Measurements from ENCODE around the gene CFAP43.

CFAP43 gene

GRCh38 chr10:104231784-104232612 lies at the start of gene CFAP43:
Gene CFAP43 (minus strand): TSS chr10:104232364. CDS start chr10:104232246, 118 bp downstream.
- H3K4me3 ChIP-seq (ENCODE audit: low read length) = peak within 1 kb of the TSS; percentile 83
- H3K9me3 ChIP-seq (ENCODE audit: low read length) = no peaks in the 10 kb centered on the region
- peak within 1 kb of the TSS; percentile 98 for H2AFZ ChIP-seq (ENCODE audit: low read depth, low read length)
- no peaks in the 10 kb centered on the region for H3K36me3 ChIP-seq (ENCODE audit: insufficient read depth, low read length)
- no peaks in the 10 kb centered on the region for H3K27me3 ChIP-seq (ENCODE audit: insufficient read depth, low read length)
- H3K4me1 ChIP-seq (ENCODE audit: insufficient read depth, low read length) = peaks cover 7% of the 10 kb centered on the region

GRCh38 chr10:104281694-104282093 lies 49.5 kb upstream of the CFAP43 start:
- Histone ChIP-seq H3K4me1 (ENCODE audit: insufficient read depth, low read length) (no peaks in the 10 kb centered on the region), H3K36me3 (ENCODE audit: insufficient read depth, low read length) (no peaks in the 10 kb centered on the region), H2AFZ (ENCODE audit: low read depth, low read length) (no peak overlapping the region), H3K4me3 (ENCODE audit: low read length) (no peak overlapping the region), H3K9me3 (ENCODE audit: low read length) (no peaks in the 10 kb centered on the region), H3K27me3 (ENCODE audit: insufficient read depth, low read length) (no peaks in the 10 kb centered on the region)

GRCh38 chr10:104279550-104280259 lies 47.5 kb upstream of the CFAP43 start:
- Histone ChIP-seq H2AFZ (ENCODE audit: low read depth, low read length) (no peak overlapping the region), H3K4me1 (ENCODE audit: insufficient read depth, low read length) (no peaks in the 10 kb centered on the region), H3K9me3 (ENCODE audit: low read length) (no peaks in the 10 kb centered on the region), H3K4me3 (ENCODE audit: low read length) (no peak overlapping the region), H3K27me3 (ENCODE audit: insufficient read depth, low read length) (peaks cover 9% of the 10 kb centered on the region), H3K36me3 (ENCODE audit: insufficient read depth, low read length) (no peaks in the 10 kb centered on the region)

- Histone ChIP-seq H3K4me1 (ENCODE audit: insufficient read depth, low read length) (no peaks in the 10 kb centered on the region), H3K4me3 (ENCODE audit: low read length) (no peak overlapping the region), H3K9me3 (ENCODE audit: low read length) (no peaks in the 10 kb centered on the region), H3K36me3 (ENCODE audit: insufficient read depth, low read length) (no peaks in the 10 kb centered on the region), H2AFZ (ENCODE audit: low read depth, low read length) (no peak overlapping the region), H3K27me3 (ENCODE audit: insufficient read depth, low read length) (peaks cover 13% of the 10 kb centered on the region)
These were observed 45.6 kb upstream of the CFAP43 start for GRCh38 chr10:104277785-104278184.

- H2AFZ ChIP-seq (ENCODE audit: low read depth, low read length) = no peak overlapping the region
- no peak overlapping the region for H3K4me3 ChIP-seq (ENCODE audit: low read length)
- peaks cover 13% of the 10 kb centered on the region for H3K27me3 ChIP-seq (ENCODE audit: insufficient read depth, low read length)
These were observed 44.0 kb upstream of the CFAP43 start for GRCh38 chr10:104276192-104276591.

GRCh38 chr10:104274762-104275721 lies 42.9 kb upstream of the CFAP43 start:
- H3K4me3 ChIP-seq (ENCODE audit: low read length) = no peak overlapping the region
- H3K27me3 ChIP-seq (ENCODE audit: insufficient read depth, low read length) = peaks cover 13% of the 10 kb centered on the region
- no peak overlapping the region for H2AFZ ChIP-seq (ENCODE audit: low read depth, low read length)
- no peaks in the 10 kb centered on the region for H3K4me1 ChIP-seq (ENCODE audit: insufficient read depth, low read length)
- no peaks in the 10 kb centered on the region for H3K36me3 ChIP-seq (ENCODE audit: insufficient read depth, low read length)
- H3K9me3 ChIP-seq (ENCODE audit: low read length) = no peaks in the 10 kb centered on the region

More at GRCh38 chr10:104276192-104276591, 44.0 kb upstream of the CFAP43 start:
- Histone ChIP-seq H3K9me3 (ENCODE audit: low read length) (no peaks in the 10 kb centered on the region), H3K4me1 (ENCODE audit: insufficient read depth, low read length) (no peaks in the 10 kb centered on the region), H3K36me3 (ENCODE audit: insufficient read depth, low read length) (no peaks in the 10 kb centered on the region)

- H3K4me1 ChIP-seq (ENCODE audit: insufficient read depth, low read length) = peaks cover 5% of the 10 kb centered on the region
- no peak overlapping the region for H3K4me3 ChIP-seq (ENCODE audit: low read length)
- no peak overlapping the region for H2AFZ ChIP-seq (ENCODE audit: low read depth, low read length)
- no peaks in the 10 kb centered on the region for H3K9me3 ChIP-seq (ENCODE audit: low read length)
- peaks cover 13% of the 10 kb centered on the region for H3K27me3 ChIP-seq (ENCODE audit: insufficient read depth, low read length)
- H3K36me3 ChIP-seq (ENCODE audit: insufficient read depth, low read length) = no peaks in the 10 kb centered on the region
These were observed 41.9 kb upstream of the CFAP43 start for GRCh38 chr10:104273899-104274575.

- Histone ChIP-seq H3K27me3 (ENCODE audit: insufficient read depth, low read length) (peaks cover 13% of the 10 kb centered on the region), H2AFZ (ENCODE audit: low read depth, low read length) (no peak overlapping the region), H3K4me1 (ENCODE audit: insufficient read depth, low read length) (peaks cover 6% of the 10 kb centered on the region), H3K9me3 (ENCODE audit: low read length) (no peaks in the 10 kb centered on the region), H3K4me3 (ENCODE audit: low read length) (no peak overlapping the region), H3K36me3 (ENCODE audit: insufficient read depth, low read length) (no peaks in the 10 kb centered on the region)
These were observed 41.1 kb upstream of the CFAP43 start for GRCh38 chr10:104273286-104273685.

GRCh38 chr10:104268713-104269645 lies 36.8 kb upstream of the CFAP43 start, which contains the start of gene GSTO2:
Gene GSTO2 (plus strand): TSS chr10:104269184. CDS start chr10:104274916, 5,732 bp downstream.
- no peaks in the 10 kb centered on the region for H3K27me3 ChIP-seq (ENCODE audit: insufficient read depth, low read length)
- H3K36me3 ChIP-seq (ENCODE audit: insufficient read depth, low read length) = peaks cover 23% of the 10 kb centered on the region
- no peaks in the 10 kb centered on the region for H3K9me3 ChIP-seq (ENCODE audit: low read length)
- peak within 1 kb of the TSS; percentile 93 for H3K4me3 ChIP-seq (ENCODE audit: low read length)
- peak within 1 kb of the TSS; percentile 99 for H2AFZ ChIP-seq (ENCODE audit: low read depth, low read length)
- H3K4me1 ChIP-seq (ENCODE audit: insufficient read depth, low read length) = peaks cover 14% of the 10 kb centered on the region

GRCh38 chr10:104268405-104268712 lies 36.2 kb upstream of the CFAP43 start:
- H3K4me1 ChIP-seq (ENCODE audit: insufficient read depth, low read length) = peaks cover 14% of the 10 kb centered on the region
- H3K27me3 ChIP-seq (ENCODE audit: insufficient read depth, low read length) = no peaks in the 10 kb centered on the region
- H2AFZ ChIP-seq (ENCODE audit: low read depth, low read length) = peak overlapping the region; percentile 88
- H3K9me3 ChIP-seq (ENCODE audit: low read length) = no peaks in the 10 kb centered on the region
- peaks cover 23% of the 10 kb centered on the region for H3K36me3 ChIP-seq (ENCODE audit: insufficient read depth, low read length)
- peak overlapping the region; percentile 93 for H3K4me3 ChIP-seq (ENCODE audit: low read length)

GRCh38 chr10:104267721-104268404 lies 35.7 kb upstream of the CFAP43 start:
- H3K4me1 ChIP-seq (ENCODE audit: insufficient read depth, low read length) = peaks cover 14% of the 10 kb centered on the region
- peaks cover 23% of the 10 kb centered on the region for H3K36me3 ChIP-seq (ENCODE audit: insufficient read depth, low read length)
- no peaks in the 10 kb centered on the region for H3K27me3 ChIP-seq (ENCODE audit: insufficient read depth, low read length)
- H2AFZ ChIP-seq (ENCODE audit: low read depth, low read length) = no peak overlapping the region
- peak overlapping the region; percentile 93 for H3K4me3 ChIP-seq (ENCODE audit: low read length)
- H3K9me3 ChIP-seq (ENCODE audit: low read length) = no peaks in the 10 kb centered on the region
